T-helper 2 cell treated with Interferon-gamma antibody and Interleukin-4, amounts not matched to agents 5 μg/mL and 100 μg/mL, for 36 hours (primary cell): Measurements from ENCODE around the gene LOXHD1.

Experiments
- DNase-seq: peaks from one replicate; pipeline ENCODE4 v3.0.0; 2021; ENCODE audit warnings: low spot score
- H3K27ac Mint-ChIP-seq: one replicate; pipeline ENCODE4 v1.8.0; 2021; ENCODE audit warnings: mild to moderate bottlenecking, mixed read lengths
- H3K27me3 Mint-ChIP-seq: one replicate; pipeline ENCODE4 v1.8.0; 2021; ENCODE audit warnings: low read depth, mixed read lengths
- H3K36me3 Mint-ChIP-seq: one replicate; pipeline ENCODE4 v1.8.0; 2021; ENCODE audit warnings: low read depth, mixed read lengths
- H3K4me1 Mint-ChIP-seq: one replicate; pipeline ENCODE4 v1.8.0; 2021; ENCODE audit warnings: low read depth, mixed read lengths
- H3K4me3 Mint-ChIP-seq: one replicate; pipeline ENCODE4 v1.8.0; 2022; ENCODE audit warnings: mild to moderate bottlenecking, moderate library complexity, mixed read lengths
- H3K9me3 Mint-ChIP-seq: one replicate; pipeline ENCODE4 v1.8.0; 2021; ENCODE audit warnings: mixed read lengths

LOXHD1 gene

DNA sequence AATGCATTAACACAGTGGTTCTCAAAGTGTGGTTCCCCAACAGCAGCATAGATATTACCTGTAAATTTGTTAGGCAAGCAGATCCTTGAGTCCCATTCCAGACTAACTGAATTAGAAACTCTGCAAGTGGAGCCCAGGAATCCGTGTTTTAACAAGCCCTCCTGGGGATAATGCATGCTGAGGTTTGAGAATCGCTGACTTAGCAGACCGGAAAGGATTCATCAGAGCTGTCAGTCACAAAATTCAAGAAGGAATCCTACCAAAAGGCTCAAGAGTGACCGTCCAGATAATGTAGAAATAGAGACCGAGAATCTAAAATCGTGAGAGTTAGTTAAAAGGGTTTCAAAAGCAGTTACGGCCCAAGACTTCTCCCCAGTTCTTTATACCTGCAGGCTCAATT, 66.9 kb downstream of the LOXHD1 start:
- no peak for DNase-seq
- H3K9me3 Mint-ChIP-seq = no peaks in the 10 kb centered on the region
- H3K27me3 Mint-ChIP-seq = peaks cover 12% of the 10 kb centered on the region
- no peaks in the 10 kb centered on the region for H3K4me1 Mint-ChIP-seq
- no peak overlapping the region for H3K27ac Mint-ChIP-seq
- no peak overlapping the region for H3K4me3 Mint-ChIP-seq
- H3K36me3 Mint-ChIP-seq = no peaks in the 10 kb centered on the region

DNA sequence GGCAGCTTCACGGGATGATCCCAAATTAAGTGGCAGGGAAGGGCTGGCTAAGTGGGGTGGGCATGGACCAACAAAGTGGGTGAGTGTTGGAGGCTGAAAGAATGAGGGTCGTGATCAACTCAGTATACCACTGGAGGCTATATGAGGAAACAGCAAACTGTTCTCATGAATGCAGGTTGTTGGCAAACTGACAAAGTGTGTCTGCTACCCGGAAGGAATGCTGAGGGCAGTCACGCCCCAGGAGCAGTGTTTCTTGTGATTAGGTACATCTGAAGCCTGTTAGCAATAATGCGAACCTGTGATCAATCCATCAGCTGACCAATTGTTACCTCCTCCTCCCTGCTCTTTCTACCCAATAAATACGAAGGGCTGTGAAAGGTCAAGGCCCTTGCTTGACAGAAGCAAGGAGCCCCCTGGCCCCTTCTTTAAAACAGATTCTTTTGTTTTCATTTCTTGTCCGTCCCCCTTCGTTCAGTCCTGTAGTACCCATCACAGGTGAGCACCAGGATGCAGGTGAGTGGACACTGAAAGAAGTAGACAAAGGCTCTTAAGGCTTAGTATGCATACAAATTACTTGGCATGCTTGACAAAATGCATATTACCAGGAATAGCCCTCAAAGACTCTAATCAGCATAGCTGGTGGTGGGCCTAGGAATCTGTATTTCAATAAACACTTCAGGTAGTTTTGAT, 67.9 kb downstream of the LOXHD1 start:
- Mint-ChIP-seq H3K4me3 (no peak overlapping the region), H3K36me3 (no peaks in the 10 kb centered on the region), H3K27me3 (peaks cover 7% of the 10 kb centered on the region), H3K27ac (no peak overlapping the region), H3K9me3 (no peaks in the 10 kb centered on the region), H3K4me1 (no peaks in the 10 kb centered on the region)
- DNase-seq = no peak

DNA sequence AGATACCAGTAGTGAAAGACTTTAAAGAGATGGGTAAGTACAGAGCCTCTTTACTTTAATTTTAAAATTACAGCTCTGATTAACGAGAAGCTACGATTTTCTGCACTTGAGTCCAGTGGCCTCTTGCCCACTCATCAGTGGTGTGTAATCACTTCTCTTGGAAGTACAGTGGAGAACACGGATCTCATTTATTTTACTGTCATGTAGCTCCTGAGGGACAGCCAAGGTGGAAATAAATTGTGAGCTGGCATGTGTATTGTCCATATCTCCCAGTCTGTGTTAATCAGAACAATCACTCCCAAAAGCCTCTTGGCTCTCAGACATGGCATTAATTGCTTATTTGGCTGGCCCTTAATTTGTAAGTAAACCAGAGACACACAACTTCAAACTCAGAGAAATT, 69.4 kb downstream of the LOXHD1 start:
- DNase-seq = no peak
- H3K27ac Mint-ChIP-seq = no peak overlapping the region
- no peaks in the 10 kb centered on the region for H3K36me3 Mint-ChIP-seq
- no peaks in the 10 kb centered on the region for H3K9me3 Mint-ChIP-seq
- peaks cover 10% of the 10 kb centered on the region for H3K27me3 Mint-ChIP-seq
- no peaks in the 10 kb centered on the region for H3K4me1 Mint-ChIP-seq
- no peak overlapping the region for H3K4me3 Mint-ChIP-seq

DNA sequence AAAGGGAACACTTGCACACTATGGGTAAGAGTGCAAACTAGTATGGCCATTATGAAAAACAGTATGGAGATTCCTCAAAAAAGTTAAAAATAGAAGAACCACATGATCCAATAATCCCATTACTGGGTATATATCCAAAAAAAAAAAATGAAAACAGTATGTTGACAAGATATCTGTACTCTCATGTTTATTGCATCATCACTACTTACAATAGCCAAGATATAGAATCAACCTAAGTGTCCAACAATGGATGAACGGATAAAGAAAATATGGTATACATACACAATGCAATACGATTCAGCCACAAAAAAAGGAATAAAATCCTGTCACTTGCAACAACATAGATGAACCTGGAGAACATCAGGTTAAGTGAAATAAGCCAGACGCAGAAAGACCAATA, 73.3 kb downstream of the LOXHD1 start:
- Mint-ChIP-seq H3K27ac (no peak overlapping the region), H3K36me3 (no peaks in the 10 kb centered on the region), H3K4me1 (no peaks in the 10 kb centered on the region), H3K4me3 (no peak overlapping the region), H3K27me3 (peaks cover 9% of the 10 kb centered on the region), H3K9me3 (peaks cover 19% of the 10 kb centered on the region)
- no peak for DNase-seq

- H3K27me3 Mint-ChIP-seq = peaks cover 9% of the 10 kb centered on the region
Observed at GRCh38 chr18:46581648-46582047, 75.4 kb downstream of the LOXHD1 start.

DNA sequence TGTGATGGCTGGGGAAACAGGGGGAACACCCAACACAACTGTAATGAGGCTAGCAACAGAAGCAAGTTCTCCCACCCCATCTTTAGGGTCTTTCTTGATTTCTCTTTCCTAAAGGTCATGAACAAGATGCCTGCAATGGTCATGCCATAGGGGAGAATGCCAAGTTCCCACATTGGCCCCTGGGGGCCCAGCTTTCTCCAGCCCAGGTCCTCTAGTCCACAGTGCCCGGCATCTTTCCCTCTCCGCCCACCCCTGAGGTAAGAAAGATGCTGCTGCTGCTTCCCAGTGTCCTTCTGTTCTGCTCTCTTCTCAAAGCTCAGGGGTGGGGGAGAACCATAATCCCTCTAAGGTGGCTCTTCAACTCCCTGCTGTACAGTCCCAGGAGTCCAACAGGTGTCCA, 78.0 kb downstream of the LOXHD1 start:
- Mint-ChIP-seq H3K27ac (no peak overlapping the region), H3K27me3 (peaks cover 5% of the 10 kb centered on the region), H3K36me3 (no peaks in the 10 kb centered on the region), H3K4me1 (no peaks in the 10 kb centered on the region), H3K4me3 (no peak overlapping the region), H3K9me3 (peaks cover 19% of the 10 kb centered on the region)
- no peak for DNase-seq

More at GRCh38 chr18:46581648-46582047, 75.4 kb downstream of the LOXHD1 start:
- no peak overlapping the region for H3K4me3 Mint-ChIP-seq
- H3K4me1 Mint-ChIP-seq = no peaks in the 10 kb centered on the region
- DNase-seq = no peak
- H3K27ac Mint-ChIP-seq = no peak overlapping the region
- H3K36me3 Mint-ChIP-seq = no peaks in the 10 kb centered on the region
- peaks cover 19% of the 10 kb centered on the region for H3K9me3 Mint-ChIP-seq

DNA sequence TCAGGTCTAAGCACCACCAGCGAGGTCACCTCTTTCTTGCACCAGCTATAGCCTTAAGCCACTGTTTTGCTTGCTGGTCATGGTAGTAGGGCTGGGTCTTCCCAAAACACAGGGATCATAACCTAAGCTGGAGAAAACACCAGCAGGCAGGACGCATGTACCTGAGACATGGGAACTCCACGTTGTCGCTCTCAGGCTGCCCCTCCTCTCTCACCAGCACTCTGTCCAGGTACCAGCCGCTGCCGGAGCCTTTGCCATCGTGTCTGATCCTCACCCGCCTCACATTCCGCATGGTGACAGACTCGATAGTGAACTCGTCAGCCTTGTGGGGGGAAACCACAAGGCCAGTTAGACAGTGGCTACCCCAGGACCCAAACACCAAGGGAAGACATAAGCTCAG, 79.5 kb downstream of the LOXHD1 start:
- H3K9me3 Mint-ChIP-seq = peaks cover 19% of the 10 kb centered on the region
- no peaks in the 10 kb centered on the region for H3K4me1 Mint-ChIP-seq
- no peak overlapping the region for H3K27ac Mint-ChIP-seq
- H3K36me3 Mint-ChIP-seq = no peaks in the 10 kb centered on the region
- H3K4me3 Mint-ChIP-seq = no peak overlapping the region
- peaks cover 3% of the 10 kb centered on the region for H3K27me3 Mint-ChIP-seq
- no peak for DNase-seq

GRCh38 chr18:46575851-46576250, 81.2 kb downstream of the LOXHD1 start:
- Mint-ChIP-seq H3K4me3 (no peak overlapping the region), H3K27ac (no peak overlapping the region), H3K27me3 (no peaks in the 10 kb centered on the region), H3K9me3 (peaks cover 7% of the 10 kb centered on the region), H3K36me3 (no peaks in the 10 kb centered on the region), H3K4me1 (no peaks in the 10 kb centered on the region)
- DNase-seq = no peak

GRCh38 chr18:46574743-46575115, 82.3 kb downstream of the LOXHD1 start:
- DNase-seq = no peak
- no peaks in the 10 kb centered on the region for H3K27me3 Mint-ChIP-seq
- no peaks in the 10 kb centered on the region for H3K36me3 Mint-ChIP-seq
- no peaks in the 10 kb centered on the region for H3K9me3 Mint-ChIP-seq
- H3K4me3 Mint-ChIP-seq = no peak overlapping the region
- H3K27ac Mint-ChIP-seq = no peak overlapping the region
- no peaks in the 10 kb centered on the region for H3K4me1 Mint-ChIP-seq

GRCh38 chr18:46574000-46574742, 82.8 kb downstream of the LOXHD1 start:
- Mint-ChIP-seq H3K27me3 (peaks cover under 1% of the 10 kb centered on the region), H3K4me3 (no peak overlapping the region), H3K4me1 (no peaks in the 10 kb centered on the region), H3K27ac (no peak overlapping the region), H3K36me3 (no peaks in the 10 kb centered on the region), H3K9me3 (no peaks in the 10 kb centered on the region)
- no peak for DNase-seq

DNA sequence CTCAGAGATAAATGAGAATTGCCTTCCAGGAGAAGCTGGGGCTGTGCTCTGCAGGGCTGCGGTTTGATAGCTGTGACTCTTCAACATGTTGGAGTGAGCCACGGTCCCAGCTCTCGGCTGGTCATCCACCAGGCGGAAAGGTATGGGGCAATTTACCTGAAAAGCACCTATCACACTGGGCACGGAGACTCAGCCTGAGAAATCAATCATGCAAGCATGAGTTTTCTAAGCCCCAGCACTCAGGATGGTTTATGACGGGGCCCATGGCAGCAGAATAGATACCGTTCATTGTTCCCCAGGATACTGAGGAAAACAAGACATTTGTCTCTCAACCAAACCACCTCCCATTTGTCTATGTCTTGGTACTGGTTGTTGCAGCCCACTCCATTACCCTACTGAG, 83.9 kb downstream of the LOXHD1 start:
- H3K36me3 Mint-ChIP-seq = no peaks in the 10 kb centered on the region
- no peak for DNase-seq
- H3K4me1 Mint-ChIP-seq = no peaks in the 10 kb centered on the region
- H3K4me3 Mint-ChIP-seq = no peak overlapping the region
- H3K27ac Mint-ChIP-seq = no peak overlapping the region
- no peaks in the 10 kb centered on the region for H3K9me3 Mint-ChIP-seq
- H3K27me3 Mint-ChIP-seq = peaks cover 4% of the 10 kb centered on the region

GRCh38 chr18:46571756-46572155, 85.3 kb downstream of the LOXHD1 start:
- Mint-ChIP-seq H3K9me3 (no peaks in the 10 kb centered on the region), H3K4me1 (no peaks in the 10 kb centered on the region), H3K4me3 (no peak overlapping the region), H3K36me3 (no peaks in the 10 kb centered on the region), H3K27me3 (peaks cover 6% of the 10 kb centered on the region), H3K27ac (no peak overlapping the region)
- DNase-seq = no peak

- H3K27ac Mint-ChIP-seq = no peak overlapping the region
- H3K27me3 Mint-ChIP-seq = peaks cover 6% of the 10 kb centered on the region
- H3K9me3 Mint-ChIP-seq = no peaks in the 10 kb centered on the region
- H3K4me1 Mint-ChIP-seq = no peaks in the 10 kb centered on the region
- H3K36me3 Mint-ChIP-seq = no peaks in the 10 kb centered on the region
- DNase-seq = no peak
- no peak overlapping the region for H3K4me3 Mint-ChIP-seq
Observed at GRCh38 chr18:46570666-46571065, 86.4 kb downstream of the LOXHD1 start.

DNA sequence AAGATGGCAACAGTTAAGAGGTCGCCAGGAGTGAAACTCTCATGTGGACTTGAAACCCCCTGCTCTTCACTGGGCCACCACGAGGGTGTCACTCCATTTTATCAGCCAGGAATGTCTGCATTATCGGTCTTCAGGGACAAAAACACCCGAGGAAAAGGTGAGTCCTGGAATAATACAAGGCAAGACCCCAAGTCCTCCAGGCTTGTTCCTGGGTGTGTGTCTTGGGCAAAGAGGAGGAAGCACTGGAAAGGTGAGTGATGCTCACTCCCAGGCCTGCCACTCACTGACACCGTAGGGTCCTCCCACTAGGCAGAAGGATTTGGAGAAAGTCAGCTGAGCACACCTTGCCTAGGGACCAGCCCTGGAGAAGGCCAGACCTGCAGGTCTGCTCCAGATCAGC, 86.9 kb downstream of the LOXHD1 start:
- no peak for DNase-seq
- Mint-ChIP-seq H3K4me1 (no peaks in the 10 kb centered on the region), H3K27ac (no peak overlapping the region), H3K36me3 (no peaks in the 10 kb centered on the region), H3K27me3 (peaks cover 6% of the 10 kb centered on the region), H3K9me3 (no peaks in the 10 kb centered on the region), H3K4me3 (no peak overlapping the region)

DNA sequence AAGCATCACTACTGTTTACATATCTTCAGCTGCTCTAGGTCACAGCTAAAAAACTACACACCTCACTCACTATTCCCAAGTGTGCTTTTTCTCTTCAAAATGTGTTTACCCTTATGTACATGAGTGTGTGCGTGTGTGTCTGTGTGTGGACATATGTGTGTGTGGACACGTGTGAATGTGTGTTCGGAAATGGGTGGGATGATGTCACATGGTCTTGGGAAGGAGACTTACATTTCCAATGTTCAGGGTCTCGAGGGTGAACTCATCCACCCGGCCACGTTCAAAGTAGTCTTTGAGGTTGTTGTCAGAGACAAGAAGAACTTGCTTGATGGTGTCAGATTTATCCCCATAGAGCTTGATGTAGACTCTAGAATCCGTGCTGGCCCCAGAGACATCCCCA, 87.8 kb downstream of the LOXHD1 start:
- no peak overlapping the region for H3K4me3 Mint-ChIP-seq
- H3K4me1 Mint-ChIP-seq = no peaks in the 10 kb centered on the region
- no peak overlapping the region for H3K27ac Mint-ChIP-seq
- DNase-seq = no peak
- peaks cover 6% of the 10 kb centered on the region for H3K27me3 Mint-ChIP-seq
- H3K9me3 Mint-ChIP-seq = no peaks in the 10 kb centered on the region
- no peaks in the 10 kb centered on the region for H3K36me3 Mint-ChIP-seq
